Measurements from ENCODE around the gene DCLK1. TPM values are rescaled to one million over a fixed set of nuclear protein-coding genes. Genes with fewer than 3 reads are reported as not detected.

Gene DCLK1
- total RNA-seq, 1 donor from 2014 or later: 22.6 TPM

DNA sequence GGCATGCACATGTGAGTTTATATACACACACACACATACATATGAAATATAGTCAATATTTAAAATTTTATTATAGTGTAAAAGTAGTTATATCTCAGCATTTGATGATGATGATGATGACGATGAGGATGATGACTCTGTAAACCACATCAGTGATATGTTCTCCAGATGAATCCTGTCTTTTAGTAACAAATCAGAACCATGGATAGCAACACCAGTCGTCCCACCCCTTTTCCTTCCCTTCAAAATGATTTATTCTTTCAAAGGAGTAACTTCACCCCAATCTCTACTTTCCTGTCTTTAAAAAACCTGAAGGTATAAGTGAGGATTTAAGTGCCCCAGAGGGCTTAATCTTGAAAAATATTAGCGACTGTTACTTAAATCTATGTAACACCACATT is 74.1 kb downstream of the DCLK1 start:
- no peak for DNase-seq (ENCODE audit: low spot score in 2 of 2)
- Histone ChIP-seq H3K9me3 (no peaks in the 10 kb centered on the region), H3K4me3 (no peak overlapping the region), H3K27me3 (no peaks in the 10 kb centered on the region), H3K27ac (no peak overlapping the region), H3K36me3 (no peaks in the 10 kb centered on the region), H3K4me1 (no peaks in the 10 kb centered on the region)
- intact Hi-C loops (cut with DNase I): no loop called here
- TF ChIP-seq, protein P1, sequence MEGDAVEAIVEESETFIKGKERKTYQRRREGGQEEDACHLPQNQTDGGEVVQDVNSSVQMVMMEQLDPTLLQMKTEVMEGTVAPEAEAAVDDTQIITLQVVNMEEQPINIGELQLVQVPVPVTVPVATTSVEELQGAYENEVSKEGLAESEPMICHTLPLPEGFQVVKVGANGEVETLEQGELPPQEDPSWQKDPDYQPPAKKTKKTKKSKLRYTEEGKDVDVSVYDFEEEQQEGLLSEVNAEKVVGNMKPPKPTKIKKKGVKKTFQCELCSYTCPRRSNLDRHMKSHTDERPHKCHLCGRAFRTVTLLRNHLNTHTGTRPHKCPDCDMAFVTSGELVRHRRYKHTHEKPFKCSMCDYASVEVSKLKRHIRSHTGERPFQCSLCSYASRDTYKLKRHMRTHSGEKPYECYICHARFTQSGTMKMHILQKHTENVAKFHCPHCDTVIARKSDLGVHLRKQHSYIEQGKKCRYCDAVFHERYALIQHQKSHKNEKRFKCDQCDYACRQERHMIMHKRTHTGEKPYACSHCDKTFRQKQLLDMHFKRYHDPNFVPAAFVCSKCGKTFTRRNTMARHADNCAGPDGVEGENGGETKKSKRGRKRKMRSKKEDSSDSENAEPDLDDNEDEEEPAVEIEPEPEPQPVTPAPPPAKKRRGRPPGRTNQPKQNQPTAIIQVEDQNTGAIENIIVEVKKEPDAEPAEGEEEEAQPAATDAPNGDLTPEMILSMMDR (IDR thresholded peaks at IDR 0.05): no peak

DNA sequence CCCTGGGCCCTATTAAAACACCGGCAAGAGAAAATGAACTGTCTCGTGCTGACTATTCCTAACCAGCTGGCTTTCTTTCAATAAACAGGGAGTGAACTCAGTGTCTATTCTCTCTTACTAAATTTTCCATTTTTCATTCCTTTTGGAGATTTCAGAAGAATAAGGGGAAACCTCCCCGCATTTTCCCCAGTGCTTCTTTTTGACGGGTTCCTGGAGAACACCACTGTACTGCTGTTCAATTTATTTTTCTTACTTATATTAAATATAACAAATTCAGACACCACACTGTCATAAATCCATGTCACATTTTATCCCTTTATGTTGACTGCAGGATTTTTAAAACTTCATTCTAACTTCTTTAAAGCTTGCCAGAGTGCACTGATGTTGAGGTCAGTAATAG is 75.8 kb downstream of the DCLK1 start:
- Histone ChIP-seq H3K4me1 (no peaks in the 10 kb centered on the region), H3K27me3 (no peaks in the 10 kb centered on the region), H3K4me3 (no peak overlapping the region), H3K27ac (no peak overlapping the region), H3K36me3 (no peaks in the 10 kb centered on the region), H3K9me3 (no peaks in the 10 kb centered on the region)
- intact Hi-C loops (cut with DNase I): no loop called here
- TF ChIP-seq, protein P1 (IDR thresholded peaks at IDR 0.05): no peak
- no peak for DNase-seq (ENCODE audit: low spot score in 2 of 2)

DNA sequence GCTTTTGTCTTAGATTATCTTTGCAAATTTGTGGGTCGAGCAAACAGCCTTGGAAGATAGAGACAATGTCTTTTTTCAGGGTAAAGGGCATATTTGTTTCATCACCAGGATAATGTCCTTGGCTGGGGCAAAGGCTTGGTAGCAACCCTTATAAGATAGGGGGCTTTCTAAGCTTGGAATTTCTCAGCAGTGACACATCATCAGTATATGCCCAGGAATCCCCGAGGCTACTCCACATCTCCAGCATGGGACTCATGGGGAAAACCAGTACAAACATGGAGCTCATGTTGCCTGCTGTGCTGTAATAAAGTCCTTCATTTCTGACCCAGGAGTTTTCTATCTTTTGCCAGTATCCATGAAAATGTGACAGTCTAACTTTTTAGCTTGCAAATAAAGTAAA is 77.1 kb downstream of the DCLK1 start:
- Histone ChIP-seq H3K36me3 (no peaks in the 10 kb centered on the region), H3K9me3 (no peaks in the 10 kb centered on the region), H3K4me3 (no peak overlapping the region), H3K27ac (no peak overlapping the region), H3K4me1 (no peaks in the 10 kb centered on the region), H3K27me3 (no peaks in the 10 kb centered on the region)
- TF ChIP-seq, protein P1 (IDR thresholded peaks at IDR 0.05): no peak
- intact Hi-C loops (cut with DNase I): no loop called here
- no peak for DNase-seq (ENCODE audit: low spot score in 2 of 2)

DNA sequence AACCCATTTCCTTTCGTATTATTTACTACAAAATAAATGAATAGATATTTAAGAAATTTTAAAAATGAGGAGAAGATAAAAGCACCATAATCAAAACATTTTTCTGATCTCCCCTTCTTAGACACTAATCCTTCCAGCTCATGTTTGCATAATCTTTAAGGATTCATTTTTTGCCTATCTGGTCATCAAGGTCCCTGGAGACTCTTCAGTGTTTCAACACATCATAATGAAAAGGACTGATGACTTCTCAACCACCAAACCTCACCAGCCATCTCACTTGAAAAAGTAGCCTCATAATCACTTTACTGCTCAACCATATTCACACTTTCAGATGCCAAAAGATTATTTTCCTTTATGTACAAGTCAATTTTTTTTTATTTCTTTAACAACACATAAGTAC is 80.1 kb downstream of the DCLK1 start:
- TF ChIP-seq, protein P1 (IDR thresholded peaks at IDR 0.05): no peak
- intact Hi-C loops (cut with DNase I): no loop called here
- Histone ChIP-seq H3K27ac (no peak overlapping the region), H3K4me3 (no peak overlapping the region), H3K9me3 (no peaks in the 10 kb centered on the region), H3K4me1 (no peaks in the 10 kb centered on the region), H3K36me3 (no peaks in the 10 kb centered on the region), H3K27me3 (no peaks in the 10 kb centered on the region)
- DNase-seq (ENCODE audit: low spot score in 2 of 2): no peak

DNA sequence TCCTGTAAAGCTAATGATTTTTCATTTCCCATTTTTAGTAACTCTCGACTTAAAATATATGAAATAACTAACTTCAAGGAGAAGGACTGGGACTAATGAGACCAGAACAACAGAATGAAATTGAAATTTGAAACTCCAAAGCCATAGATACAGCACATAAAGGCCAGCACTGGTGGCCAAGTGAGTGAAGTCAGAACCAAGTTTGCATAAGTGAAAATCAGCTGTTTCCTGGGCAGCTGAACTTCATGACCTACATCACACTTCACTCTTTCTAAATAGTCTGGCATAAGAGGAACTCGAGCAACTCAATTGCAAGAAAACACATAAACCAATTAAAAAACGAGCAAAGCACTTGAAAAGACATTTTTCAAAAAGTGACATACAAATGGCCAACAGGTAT is 84.5 kb downstream of the DCLK1 start:
- no peak overlapping the region for H3K27ac ChIP-seq
- H3K9me3 ChIP-seq: no peaks in the 10 kb centered on the region
- intact Hi-C loops (cut with DNase I): no loop called here
- no peaks in the 10 kb centered on the region for H3K27me3 ChIP-seq
- TF ChIP-seq, protein P1 (IDR thresholded peaks at IDR 0.05): no peak
- no peak overlapping the region for H3K4me3 ChIP-seq
- no peaks in the 10 kb centered on the region for H3K36me3 ChIP-seq
- no peaks in the 10 kb centered on the region for H3K4me1 ChIP-seq
- DNase-seq (ENCODE audit: low spot score in 2 of 2): no peak

Measured in ascending aorta (tissue), 2 donors.